Stimulated activated CD4-positive, alpha-beta T cell treated with anti-CD3 and anti-CD28 coated beads, Interleukin-1b, Interleukin-23, amount 100 ng/mL, for 4 hours (primary cell): ENCODE results near the gene PCDHB3.
"Not testable (repeated sequence)": the region's sequence is repeated elsewhere in the genome, so short reads cannot be mapped to it uniquely, and the experiment has no call there.

ENCODE experiments used
- DNase-seq, 2 donors: peaks; one replicate each; pipeline ENCODE4 v3.0.0-alpha.2; 2020; ENCODE audit warnings: low read depth in 2 of 2

The PCDHB3 gene

GRCh38 chr5:141135718-141136266 lies 35.5 kb downstream of the PCDHB3 start:
- no peak for DNase-seq

GRCh38 chr5:141137346-141137745 lies 37.1 kb downstream of the PCDHB3 start:
- not testable (repeated sequence) for DNase-seq

- no peak for DNase-seq
These were observed 49.5 kb downstream of the PCDHB3 start, which contains the start of gene PCDHB6 for GRCh38 chr5:141149812-141150211. Gene PCDHB6 (plus strand): TSS chr5:141150057. CDS start chr5:141150258, 201 bp downstream.

- DNase-seq = no peak
These were observed 50.1 kb downstream of the PCDHB3 start for GRCh38 chr5:141150224-141150992.

GRCh38 chr5:141150993-141151325 lies 50.7 kb downstream of the PCDHB3 start:
- no peak for DNase-seq

- not testable (repeated sequence) for DNase-seq
These were observed 51.4 kb downstream of the PCDHB3 start for GRCh38 chr5:141151632-141152031.

GRCh38 chr5:141152096-141152495 lies 51.8 kb downstream of the PCDHB3 start:
- DNase-seq = not testable (repeated sequence)
